IPS DF 4.7 (cell line): ENCODE data around the gene C18orf63.

ENCODE experiments used
- DNase-seq: peaks from one replicate; pipeline ENCODE4 v3.0.0-alpha.2; 2013; ENCODE audit warnings: low spot score; ENCODE audit errors: extremely low read depth

C18orf63 gene

DNA sequence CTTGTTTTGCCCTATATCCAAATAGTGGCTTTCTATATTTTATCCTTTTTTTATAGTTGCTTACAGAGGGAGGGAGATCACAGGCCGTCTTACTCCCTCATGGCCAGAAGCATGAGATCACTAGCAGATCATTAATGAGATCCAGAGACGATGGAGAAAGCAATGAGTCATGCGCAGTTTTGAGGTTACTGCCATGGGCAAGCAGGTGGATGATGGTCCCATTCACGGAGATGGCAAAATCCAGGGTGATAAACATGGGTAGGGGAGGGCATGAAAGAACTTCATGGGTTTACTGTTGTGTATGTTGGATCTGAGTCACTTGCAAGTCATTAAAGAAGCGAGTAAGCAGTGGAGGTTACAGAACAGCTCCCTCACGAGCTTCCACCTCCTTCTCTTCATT, 60.4 kb downstream of the C18orf63 start:
- no peak for DNase-seq

DNA sequence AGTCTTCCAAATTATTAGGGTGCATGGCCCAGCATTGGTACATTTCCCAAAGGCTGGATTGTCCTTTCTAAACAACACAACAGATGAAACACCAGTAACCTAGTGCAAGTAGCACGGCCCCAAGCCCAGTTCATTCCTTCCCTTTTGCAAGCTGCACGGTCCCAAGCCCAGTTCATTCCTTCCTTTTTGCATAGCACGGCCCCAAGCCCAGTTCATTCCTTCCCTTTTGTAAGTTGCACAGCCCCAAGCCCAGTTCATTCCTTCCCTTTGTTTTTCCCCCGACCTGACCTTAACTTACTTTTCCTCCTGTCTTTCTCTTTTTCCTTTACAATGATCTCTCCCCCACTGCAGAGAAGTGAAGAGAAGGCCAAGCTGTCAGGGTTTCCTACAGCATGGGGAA, 60.9 kb downstream of the C18orf63 start:
- DNase-seq = no peak

DNA sequence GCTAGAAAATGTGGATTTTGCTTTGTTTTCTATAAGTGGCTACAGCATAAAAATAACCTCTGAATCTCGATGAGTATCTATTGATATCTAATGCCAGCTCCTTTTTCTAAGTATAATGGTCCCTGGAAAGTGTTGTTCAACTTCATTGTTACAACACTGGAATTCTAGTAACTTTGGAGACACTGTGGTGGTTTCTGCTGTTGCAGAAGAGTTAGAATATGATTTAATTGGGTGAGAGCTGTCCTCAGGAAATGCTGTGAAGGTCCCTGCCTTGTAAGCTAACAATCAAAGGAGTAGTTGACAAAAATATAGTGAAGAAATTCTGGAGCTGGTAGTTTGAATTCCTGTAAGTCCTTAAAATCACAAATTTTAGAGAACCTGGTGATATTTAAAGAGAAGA, 62.1 kb downstream of the C18orf63 start:
- DNase-seq = no peak

DNA sequence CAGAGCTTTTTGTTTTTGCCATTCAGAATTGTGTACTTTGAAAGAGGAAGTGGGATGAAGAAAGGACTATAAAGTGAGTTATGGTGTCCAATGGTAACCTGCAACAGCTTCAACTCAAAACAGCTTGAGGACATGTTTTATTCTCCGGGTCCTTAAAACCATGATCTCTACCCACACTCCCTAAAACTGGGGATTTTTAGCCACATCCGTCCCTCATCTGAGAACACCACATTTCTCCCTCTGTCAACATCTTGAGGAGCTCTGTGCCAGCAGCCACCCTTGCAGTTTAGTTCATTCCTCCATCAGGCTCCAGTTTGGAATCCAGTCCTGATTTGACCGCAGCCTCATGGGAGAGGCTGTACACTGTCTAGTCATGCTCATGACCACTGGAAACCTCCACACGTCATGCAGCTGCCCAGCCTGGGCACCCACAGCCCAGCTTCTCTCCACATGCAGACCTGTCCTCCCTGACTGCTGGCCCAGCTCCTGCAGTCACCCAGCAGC, 62.6 kb downstream of the C18orf63 start:
- DNase-seq = no peak

DNA sequence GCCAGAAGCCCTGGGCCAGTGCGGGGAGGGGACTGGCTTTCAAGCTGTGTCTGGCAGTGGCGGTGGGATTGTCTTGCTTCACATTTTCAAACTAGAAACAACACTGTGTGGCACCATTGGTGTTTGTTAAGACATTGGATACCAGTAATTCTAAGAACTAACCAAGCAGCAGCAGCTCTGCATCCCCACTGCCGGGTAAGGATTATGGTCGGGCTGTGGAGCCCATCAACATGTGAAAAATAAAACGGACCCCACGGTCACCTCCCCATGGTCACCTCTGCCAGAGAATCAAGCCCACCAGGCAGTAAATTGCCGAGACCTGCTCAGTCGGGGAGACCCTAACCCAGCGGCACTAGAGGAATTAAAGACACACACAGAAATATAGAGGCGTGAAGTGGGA, 65.3 kb downstream of the C18orf63 start:
- no peak for DNase-seq

DNA sequence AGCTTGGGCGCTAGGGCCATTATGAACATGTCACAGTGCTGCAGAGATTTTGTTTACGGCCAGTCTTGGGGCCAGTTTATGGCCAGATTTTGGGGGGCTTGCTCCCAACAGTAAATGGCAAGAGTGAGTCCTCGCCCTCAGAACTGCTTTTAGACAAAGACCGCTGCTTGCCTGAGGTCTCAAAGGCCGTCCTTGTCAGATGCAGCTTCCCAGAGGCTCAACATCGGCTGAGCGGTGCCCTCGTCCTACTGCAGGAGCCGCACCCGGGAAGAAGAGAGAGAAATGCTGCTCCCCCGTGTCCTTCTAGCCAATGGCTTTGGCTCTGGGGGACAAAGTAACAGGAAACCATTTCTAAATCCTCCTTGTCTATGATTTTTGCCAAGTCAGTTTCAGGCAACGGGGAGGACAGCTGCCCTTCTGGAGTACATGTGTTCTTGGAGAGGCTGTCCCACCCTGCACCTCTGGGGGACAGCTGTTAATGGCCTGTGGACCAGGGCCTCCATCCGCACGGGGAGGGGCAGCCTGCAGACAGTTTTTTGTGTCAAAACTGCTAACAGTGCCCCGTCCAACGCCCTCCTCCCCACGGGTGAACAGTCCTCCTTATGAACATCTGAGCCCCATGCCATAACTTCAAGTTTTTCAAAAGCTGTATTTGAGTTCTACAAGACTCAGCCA, 66.1 kb downstream of the C18orf63 start:
- no peak for DNase-seq

DNA sequence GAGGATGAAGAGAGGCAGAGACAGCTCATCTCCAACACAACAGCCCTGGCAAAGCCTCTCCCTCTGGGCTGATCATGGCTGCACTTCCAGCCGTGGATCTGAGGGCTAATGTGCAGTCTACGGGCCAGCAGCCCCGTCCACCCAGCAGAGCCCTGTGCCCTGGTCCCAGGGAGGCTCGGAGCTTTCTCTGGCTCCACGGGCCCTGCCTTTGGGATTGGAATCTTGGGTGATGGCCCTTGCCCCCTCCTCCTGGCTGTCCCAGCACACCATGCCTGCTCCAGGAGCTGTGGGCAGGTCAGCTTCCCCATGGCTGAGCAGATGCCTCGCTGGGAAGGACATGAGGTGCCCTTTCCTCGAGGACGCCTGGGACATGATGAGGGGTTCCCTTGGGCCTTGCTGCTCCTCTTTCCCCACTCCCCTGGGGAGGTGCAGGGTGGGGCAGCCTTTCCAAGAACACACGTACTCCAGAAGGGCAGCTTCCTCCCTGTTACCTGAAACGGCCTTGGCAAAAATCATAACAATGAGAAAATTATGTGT, 66.9 kb downstream of the C18orf63 start:
- no peak for DNase-seq

DNA sequence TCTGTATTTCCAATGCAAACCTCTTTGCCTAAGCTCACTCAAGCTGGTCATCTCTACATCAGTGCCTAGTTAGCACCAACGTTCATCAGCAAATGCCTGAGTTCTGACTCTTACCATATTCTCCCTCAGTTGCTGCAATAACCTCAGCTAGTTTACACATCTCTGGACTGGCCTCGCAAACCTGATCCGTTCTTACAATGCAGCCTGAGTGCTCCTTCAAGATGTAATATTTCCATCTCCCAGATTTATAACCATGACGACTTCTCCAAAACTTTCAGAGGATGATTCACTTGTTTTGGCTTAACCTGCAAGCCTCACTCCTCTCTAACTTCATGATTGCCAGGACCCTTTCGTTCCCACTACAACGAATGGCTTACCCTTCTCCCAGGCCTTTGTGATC, 71.7 kb downstream of the C18orf63 start:
- DNase-seq = no peak

DNA sequence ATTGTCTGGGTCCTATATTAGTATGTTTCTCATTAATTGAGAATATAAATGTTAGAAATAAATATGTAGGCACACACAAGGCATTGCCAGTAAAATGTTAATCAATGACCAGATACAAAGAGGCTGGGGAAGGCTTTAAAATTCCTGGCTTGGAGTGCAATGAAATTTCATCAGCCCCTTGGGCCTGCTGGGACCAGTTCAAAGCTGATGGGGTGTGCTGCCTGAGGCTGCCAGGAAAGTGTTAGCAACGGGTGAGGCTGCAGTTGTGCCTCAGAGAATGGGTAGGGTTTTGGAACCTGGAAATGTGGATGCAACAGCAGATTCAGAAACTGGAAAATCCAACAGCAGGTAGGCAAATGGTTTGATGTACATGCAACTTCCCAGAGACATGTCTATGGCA, 72.6 kb downstream of the C18orf63 start:
- no peak for DNase-seq

DNA sequence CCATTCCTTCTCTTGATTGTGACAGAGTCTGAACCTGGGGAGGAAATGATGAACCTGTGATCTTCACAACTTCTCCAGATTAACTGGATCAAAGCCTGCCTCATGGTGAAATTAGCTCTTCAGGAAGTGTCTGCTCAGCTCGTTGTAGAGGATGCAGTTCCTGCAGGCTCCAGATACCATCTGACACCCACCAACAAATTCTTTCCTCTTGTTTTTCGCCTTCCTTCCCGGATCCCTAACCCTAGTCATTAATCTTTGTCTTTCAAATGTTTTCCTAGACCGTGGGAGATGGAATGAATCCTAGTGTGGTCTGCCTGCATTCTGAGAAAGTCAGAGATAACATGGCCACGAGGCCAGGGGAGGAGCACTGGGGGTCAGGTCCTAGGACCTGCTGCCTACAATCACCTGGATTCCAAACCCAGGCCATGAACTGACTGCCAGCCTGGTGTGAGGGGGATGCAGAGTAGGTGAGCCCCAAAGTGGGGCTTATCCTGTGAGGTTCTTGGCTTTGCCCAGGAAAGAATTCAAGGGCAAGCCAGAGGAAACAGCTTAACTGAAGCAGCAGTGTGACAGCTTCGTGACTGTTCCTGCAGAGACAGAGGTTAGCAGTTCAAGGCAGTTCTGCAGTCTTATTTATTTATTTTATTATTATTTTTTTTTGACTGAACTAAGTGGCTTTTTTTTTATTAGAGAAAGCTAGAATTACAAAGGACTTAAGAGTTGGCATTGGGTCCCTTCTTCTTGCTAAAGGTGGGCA, 73.7 kb downstream of the C18orf63 start:
- DNase-seq = no peak

DNA sequence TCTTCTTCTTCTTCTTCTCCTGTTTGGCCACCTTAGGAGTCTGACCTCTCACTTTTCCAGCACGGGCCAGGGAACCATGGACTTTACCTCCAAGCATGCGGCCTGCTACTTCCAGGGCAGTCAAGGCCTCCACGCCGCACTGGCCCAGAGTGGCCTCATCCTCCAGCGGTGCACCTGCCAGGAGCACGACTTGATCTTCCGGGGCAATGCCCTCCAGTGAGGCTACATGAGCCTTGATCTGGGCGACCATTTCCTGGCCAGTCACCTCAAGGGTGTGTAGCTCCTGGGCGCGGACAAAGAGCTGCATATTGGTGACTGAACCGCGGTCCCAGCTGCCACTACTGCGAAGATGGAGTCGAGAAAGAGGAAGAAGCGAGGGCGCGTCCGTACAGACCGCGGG, 74.4 kb downstream of the C18orf63 start:
- no peak for DNase-seq

DNA sequence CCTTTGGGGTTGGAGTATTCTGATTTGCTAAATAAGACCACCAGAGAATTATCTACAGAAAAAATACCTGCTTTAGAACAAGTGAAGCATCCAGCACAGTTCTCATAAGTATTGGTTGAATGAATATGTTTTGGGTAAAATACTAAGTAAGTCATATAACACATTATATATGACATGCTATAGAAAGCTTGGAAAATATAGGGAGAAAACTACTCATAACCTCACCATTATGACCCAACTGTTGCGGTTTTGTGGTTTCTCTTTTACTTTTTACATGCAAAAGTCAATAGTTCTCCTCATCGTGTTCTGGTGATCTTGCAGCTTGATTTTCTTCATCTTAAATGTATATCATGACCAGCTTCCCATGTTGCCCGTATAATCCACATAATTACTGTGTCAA, 75.3 kb downstream of the C18orf63 start:
- no peak for DNase-seq

DNA sequence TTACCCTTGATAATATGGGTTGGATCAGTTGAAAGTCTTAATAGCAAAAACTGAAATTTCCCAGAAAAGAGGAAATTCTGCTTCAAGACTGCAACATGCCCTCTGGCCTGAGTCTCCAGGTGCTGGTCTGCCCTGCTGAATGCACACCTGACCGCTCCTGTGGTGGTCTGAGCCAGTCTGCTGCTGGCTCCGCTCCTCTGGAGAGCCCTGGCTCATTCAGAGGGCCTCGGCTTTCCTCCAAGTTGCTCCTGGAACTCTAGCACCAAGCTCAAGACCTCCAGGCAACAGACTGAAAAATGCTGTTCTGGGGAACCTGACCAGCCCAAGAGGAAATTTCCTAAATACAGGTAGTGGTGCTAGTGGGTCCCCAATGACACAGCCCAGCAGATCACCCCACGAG, 76.7 kb downstream of the C18orf63 start:
- DNase-seq = no peak

DNA sequence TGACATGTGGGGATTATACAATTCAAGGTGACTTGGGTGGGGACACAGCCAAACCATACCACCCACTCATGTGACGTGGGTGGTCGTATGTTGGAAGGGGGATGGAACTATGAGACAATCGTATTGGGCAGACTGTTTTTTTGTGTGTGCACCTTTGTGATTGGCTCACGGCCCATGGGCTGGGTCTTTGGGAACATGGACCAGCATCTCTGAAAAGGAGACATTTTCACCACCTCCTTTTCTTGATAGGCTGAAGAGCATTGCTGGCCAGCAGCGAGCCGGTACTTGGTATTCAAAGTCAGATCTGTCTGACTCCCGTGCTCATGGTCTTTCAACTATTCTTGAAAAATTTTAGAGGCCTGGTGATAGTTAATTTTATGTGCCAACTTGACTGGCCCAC, 79.4 kb downstream of the C18orf63 start:
- no peak for DNase-seq

DNA sequence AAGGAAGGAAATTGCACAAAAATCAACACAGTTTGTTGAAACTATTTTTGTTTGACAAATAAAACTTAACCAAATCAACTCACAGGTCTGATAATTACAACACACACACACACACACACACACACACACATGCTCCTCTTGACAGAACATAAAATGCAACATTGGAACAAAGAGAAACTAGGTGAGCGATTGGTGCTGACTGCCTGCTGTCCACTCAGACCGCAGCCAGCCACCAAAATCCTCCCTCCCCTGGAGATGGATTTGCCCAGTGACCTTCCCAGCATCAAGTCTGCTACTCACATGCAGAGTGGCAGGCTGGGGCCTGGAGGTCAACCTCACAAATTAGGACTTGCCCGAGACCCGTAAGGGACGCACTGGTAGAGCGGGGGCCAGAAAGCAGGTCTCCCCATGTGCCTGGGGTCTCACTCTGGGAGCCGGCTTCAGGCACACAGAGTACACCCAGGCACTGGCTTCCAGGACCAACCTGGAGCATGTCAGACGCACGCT, 80.1 kb downstream of the C18orf63 start:
- DNase-seq = no peak

DNA sequence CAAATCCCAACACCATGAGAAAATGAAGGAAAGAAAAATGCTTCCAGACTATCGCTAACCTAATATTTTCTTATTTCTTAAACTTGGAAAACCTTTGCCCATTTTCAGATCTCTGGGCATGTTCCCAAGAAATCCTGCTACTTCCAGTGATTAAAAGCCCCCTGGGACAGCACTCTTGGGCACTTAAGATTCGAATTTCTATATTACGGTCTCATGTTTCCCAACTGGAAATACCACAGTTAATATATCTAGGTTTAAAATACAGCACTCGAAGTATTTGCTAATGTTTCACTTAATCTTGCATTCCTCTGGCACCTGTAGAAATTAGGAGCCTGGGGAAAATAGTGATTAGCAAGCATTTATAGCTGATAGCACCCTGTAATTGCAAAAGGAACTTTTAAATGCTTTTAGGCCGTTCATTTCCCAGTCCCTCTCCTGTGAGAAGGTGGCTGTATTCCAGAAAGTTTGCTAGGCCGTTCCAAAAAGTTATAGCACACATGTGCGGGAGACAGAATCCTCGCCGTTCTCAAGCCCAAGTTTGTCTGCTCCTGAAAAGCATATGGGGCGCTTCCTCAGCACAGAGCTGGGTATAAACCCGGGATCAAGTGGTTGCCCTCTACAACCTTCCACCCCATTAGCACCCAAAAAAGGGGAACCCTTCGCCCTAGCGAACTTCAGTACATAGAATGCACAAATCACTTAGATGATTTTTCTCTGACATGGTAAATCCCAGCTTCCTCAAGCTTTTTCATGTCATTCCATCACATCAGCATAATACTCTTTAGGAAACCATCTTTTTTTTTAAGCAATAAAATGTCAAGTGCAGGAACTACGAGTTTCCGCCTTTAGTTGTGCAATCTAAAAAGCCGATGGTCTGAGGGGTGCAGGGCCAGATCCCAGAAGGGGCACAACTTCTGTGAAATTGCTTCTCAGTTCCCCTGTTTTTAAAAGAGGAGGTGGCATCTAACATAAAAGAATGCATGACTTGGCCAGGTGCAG, 80.8 kb downstream of the C18orf63 start:
- DNase-seq = no peak

DNA sequence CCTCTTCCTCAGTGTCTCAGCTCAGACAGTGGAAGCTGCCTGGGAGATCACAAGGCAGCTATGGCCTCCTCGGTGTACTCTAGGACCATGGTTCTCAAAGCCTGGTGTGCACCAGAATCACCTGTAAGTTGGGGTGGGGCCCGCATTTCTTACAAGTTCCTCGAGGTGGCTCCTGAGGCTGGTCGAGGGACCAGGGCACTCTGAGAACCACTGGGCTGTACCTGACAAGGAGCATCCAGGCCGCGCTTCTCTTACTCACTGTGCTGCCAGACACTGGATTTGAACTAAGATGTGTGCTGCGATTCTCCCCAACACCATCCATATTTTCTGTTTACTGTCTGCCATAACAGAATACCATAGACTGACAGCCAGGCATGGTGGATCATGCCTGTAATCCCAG, 81.9 kb downstream of the C18orf63 start:
- no peak for DNase-seq

DNA sequence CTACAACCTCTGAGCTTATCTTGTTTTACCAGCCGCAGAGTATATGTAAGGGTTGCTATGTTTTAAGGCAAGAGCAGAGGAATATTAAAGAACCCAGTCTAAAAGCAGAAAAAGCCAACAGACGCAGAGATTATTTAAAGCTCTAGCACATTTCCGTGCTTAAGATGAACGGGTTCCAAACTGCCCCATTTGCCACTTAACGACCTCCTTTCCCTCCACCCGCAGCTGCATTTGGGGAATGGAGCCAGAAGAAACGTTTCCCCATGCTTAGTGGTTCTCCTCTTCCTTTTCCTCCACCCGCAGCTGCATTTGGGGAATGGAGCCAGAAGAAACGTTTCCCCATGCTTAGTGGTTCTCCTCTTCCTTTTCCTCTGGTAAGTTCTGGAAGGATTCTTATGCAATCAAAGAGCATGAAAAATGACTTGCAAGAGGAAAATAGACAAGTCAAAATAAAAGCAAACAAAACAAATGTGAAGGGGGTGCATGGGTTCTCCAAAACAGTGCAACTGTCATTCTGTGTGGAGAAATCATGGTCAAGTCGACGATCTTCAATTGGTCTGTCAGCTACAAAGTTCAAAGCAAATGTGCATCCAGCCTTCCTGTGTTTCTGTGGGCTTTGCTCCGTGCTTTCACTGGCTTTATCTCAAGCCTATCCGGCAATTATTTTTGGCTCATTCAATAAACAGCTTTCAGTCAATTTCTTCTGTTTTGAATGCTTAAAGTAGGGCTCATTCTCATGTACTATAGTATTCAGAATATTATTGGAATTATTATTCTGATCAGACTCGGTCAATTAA, 83.7 kb downstream of the C18orf63 start:
- no peak for DNase-seq

DNA sequence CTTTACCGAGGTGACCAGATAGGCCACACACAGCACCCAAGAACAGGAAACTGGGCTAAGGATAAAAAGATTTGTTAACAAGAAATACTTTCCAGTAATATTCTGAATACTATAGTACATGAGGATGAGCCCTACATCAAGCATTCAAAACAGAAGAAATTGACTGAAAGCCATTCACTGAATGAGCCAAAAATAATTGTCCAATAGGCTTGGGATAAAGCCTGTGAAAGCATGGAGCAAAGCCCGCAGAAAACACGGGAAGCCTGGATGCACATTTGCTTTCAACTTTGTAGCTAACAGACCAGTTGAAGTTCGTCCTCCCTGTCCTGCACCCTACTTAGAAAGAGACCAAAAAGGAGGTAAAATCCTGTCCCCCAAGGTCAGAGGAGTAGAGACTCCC, 85.2 kb downstream of the C18orf63 start:
- DNase-seq = no peak

DNA sequence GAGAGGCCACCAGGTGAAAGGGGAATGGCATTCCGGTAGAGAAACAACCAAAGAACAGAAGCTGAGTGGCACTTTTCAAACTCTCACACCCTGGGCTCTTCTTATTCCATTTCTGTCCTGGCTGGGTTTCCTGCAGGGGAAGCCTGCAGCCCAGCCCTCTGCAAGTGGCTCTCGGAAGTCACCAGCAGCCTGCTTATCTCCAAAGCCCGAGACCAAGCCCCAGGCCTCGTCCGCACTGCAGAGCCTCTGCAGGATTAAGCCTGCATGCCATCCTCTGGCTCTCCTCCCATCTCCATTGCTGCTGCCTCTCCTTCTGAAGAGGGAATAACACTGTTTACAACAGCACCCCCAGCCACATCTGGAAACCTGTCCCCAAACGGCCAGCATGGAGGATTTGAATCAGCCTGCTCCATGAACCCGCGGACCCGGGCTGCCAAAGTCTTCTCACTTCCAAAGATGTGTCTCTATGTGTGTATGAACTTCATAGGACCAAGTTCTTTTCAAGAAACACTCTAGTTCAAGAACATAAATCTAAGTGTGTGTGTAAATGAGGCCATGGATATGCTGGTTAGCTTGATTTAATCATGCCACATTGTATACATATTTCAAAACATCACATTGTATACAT, 87.3 kb downstream of the C18orf63 start:
- DNase-seq = no peak
